A549 (cell line): ENCODE measurements around the gene DAB1. TPM values are rescaled to one million over a fixed set of nuclear protein-coding genes. Genes with fewer than 3 reads are reported as not detected.

Experiments used
- ATAC-seq, 2 experiments: fragments of 200-7000 bp in 1 of 2; fragments of >200 bp in 1 of 2; cut with Nextera tagmentation in 1 of 2; cut with Tn5 transposase in 1 of 2; 3 replicates each; pipeline versions ENCODE4 v1.8.0 to v1.9.1; 2018 to 2020; ENCODE audit warnings: mild to moderate bottlenecking in 1 of 2, moderate library complexity in 1 of 2
- CTCF ChIA-PET: fragments of 300-600 bp; sonication (Branson Sonifier 250); formaldehyde crosslinking; extraction: SDS; loops from one replicate; lab custom pipeline; 2021; ENCODE audit warnings: antibody characterized with exemption, inconsistent platforms; lab: Yijun Ruan, JAX
- POLR2A ChIA-PET: fragments of 350-600 bp; formaldehyde crosslinking; extraction: SDS; loops from one replicate; lab custom pipeline; 2021; ENCODE audit warnings: antibody characterized with exemption, inconsistent platforms; lab: Yijun Ruan, JAX
- DNase-seq, 2 experiments: peaks; one replicate each; pipeline versions ENCODE4 v3.0.0 to v3.0.0-alpha.2; 2011 to 2016; ENCODE audit warnings: low read depth in 1 of 2, low spot score in 1 of 2
- FAIRE-seq: peaks from 2 replicates; lab custom pipeline; 2011; peaks lifted over from hg19 to GRCh38; lab: Jason Lieb, UNC
- H3K27ac ChIP-seq, 2 experiments: fragments of >200 bp; sonication (Bioruptor Twin); formaldehyde crosslinking; 3 replicates each; pipeline ENCODE4 v1.5.1; 2016 to 2017
- H3K4me1 ChIP-seq: fragments of >200 bp; sonication (Bioruptor Twin); formaldehyde crosslinking; 3 replicates; pipeline ENCODE4 v1.6.1; 2016
- H3K4me2 ChIP-seq: fragments of >200 bp; sonication (Bioruptor Twin); formaldehyde crosslinking; 3 replicates; pipeline ENCODE4 v1.6.1; 2016
- H3K4me3 ChIP-seq: fragments of >200 bp; sonication (Bioruptor Twin); formaldehyde crosslinking; 3 replicates; pipeline ENCODE4 v1.5.1; 2016
- H3K9me3 ChIP-seq: fragments of >200 bp; sonication (Bioruptor Twin); formaldehyde crosslinking; 3 replicates; pipeline ENCODE4 v1.6.1; 2016
- BCL3 ChIP-seq: fragments of >200 bp; sonication (Bioruptor Twin); formaldehyde crosslinking; IDR thresholded peaks from 3 replicates; pipeline ENCODE4 v1.6.1; 2016
- CEBPB ChIP-seq, 2 experiments: fragments of >200 bp in 1 of 2; sonication (Bioruptor Twin) in 1 of 2; formaldehyde crosslinking in 1 of 2; IDR thresholded peaks; 2 replicates each; pipeline ENCODE4 v1.6.1; 2012 to 2016
- EHF ChIP-seq: fragments of 250-450 bp; sonication (Bioruptor Pico); IDR thresholded peaks from 2 replicates; pipeline ENCODE4 v1.5.0; 2020; ENCODE audit warnings: mild to moderate bottlenecking
- EHMT2 ChIP-seq: fragments of 200-600 bp; sonication (generic); IDR thresholded peaks from 2 replicates; pipeline ENCODE4 v1.6.1; 2016; ENCODE audit warnings: antibody characterized with exemption, low read depth, mild to moderate bottlenecking, moderate library complexity
- FOSB ChIP-seq: fragments of 250-450 bp; sonication (Bioruptor Pico); IDR thresholded peaks from 2 replicates; pipeline ENCODE4 v1.5.0; 2020; ENCODE audit warnings: mild to moderate bottlenecking, moderate library complexity
- FOXS1 ChIP-seq: fragments of 250-450 bp; sonication (Bioruptor Pico); IDR thresholded peaks from 2 replicates; pipeline ENCODE4 v1.5.0; 2020; ENCODE audit warnings: mild to moderate bottlenecking, moderate library complexity
- GATA3 ChIP-seq: IDR thresholded peaks from 2 replicates; pipeline ENCODE4 v1.6.1; 2012; ENCODE audit warnings: borderline replicate concordance
- HDAC2 ChIP-seq: fragments of 200-600 bp; sonication (generic); IDR thresholded peaks from 2 replicates; pipeline ENCODE4 v1.6.1; 2016
- HES2 ChIP-seq: fragments of >200 bp; sonication (Bioruptor Twin); formaldehyde crosslinking; IDR thresholded peaks from 2 replicates; pipeline ENCODE4 v1.6.1; 2016
- HOXB5 ChIP-seq: fragments of 250-450 bp; sonication (Bioruptor Pico); IDR thresholded peaks from 2 replicates; pipeline ENCODE4 v1.5.0; 2020; ENCODE audit warnings: mild to moderate bottlenecking, moderate library complexity
- KDM1A ChIP-seq: fragments of 200-600 bp; sonication (generic); IDR thresholded peaks from 2 replicates; pipeline ENCODE4 v1.6.1; 2016; ENCODE audit warnings: low read depth, mild to moderate bottlenecking
- KDM5A ChIP-seq: fragments of 200-600 bp; sonication (generic); IDR thresholded peaks from 2 replicates; pipeline ENCODE4 v1.6.1; 2016; ENCODE audit warnings: antibody characterized with exemption, mild to moderate bottlenecking
- MAFK ChIP-seq: fragments of 450-650 bp; IDR thresholded peaks from 2 replicates; pipeline ENCODE4 v1.6.1; 2014; ENCODE audit not compliant: partially characterized antibody
- MYC ChIP-seq: IDR thresholded peaks from 2 replicates; pipeline ENCODE4 v1.6.1; 2012; ENCODE audit warnings: mild to moderate bottlenecking, inconsistent platforms, low read length, improper control_type of control experiment, borderline replicate concordance
- RAD21 ChIP-seq, 2 experiments: fragments of >200 bp in 1 of 2; sonication (Bioruptor Twin) in 1 of 2; formaldehyde crosslinking in 1 of 2; IDR thresholded peaks in 1 of 2; conservative IDR thresholded peaks in 1 of 2; 2 replicates in 1 of 2; 3 replicates in 1 of 2; pipeline ENCODE4 v1.6.1; 2012 to 2018; ENCODE audit warnings: inconsistent platforms in 1 of 2
- RCOR1 ChIP-seq: fragments of 150-350 bp; IDR thresholded peaks from 2 replicates; pipeline ENCODE4 v1.6.1; 2014; ENCODE audit warnings: antibody characterized with exemption, low read length, low read depth
- REST ChIP-seq: fragments of 200-600 bp; sonication (generic); IDR thresholded peaks from 2 replicates; pipeline ENCODE4 v1.6.1; 2016; ENCODE audit warnings: antibody characterized with exemption, mild to moderate bottlenecking, moderate library complexity
- RFX5 ChIP-seq: fragments of 450-650 bp; IDR thresholded peaks from 2 replicates; pipeline ENCODE4 v1.7.1; 2014; ENCODE audit warnings: antibody characterized with exemption, mild to moderate bottlenecking, moderate library complexity
- RNF2 ChIP-seq: fragments of 200-600 bp; sonication (generic); IDR thresholded peaks from 2 replicates; pipeline ENCODE4 v1.6.1; 2016; ENCODE audit warnings: low read depth, mild to moderate bottlenecking, antibody characterized with exemption, moderate library complexity, borderline replicate concordance
- SREBF2 ChIP-seq: fragments of 450-650 bp; IDR thresholded peaks from 2 replicates; pipeline ENCODE4 v1.6.1; 2014; ENCODE audit warnings: mild to moderate bottlenecking, moderate library complexity
- TP53 ChIP-seq: fragments of 250-450 bp; sonication (Bioruptor Pico); IDR thresholded peaks from 2 replicates; pipeline ENCODE4 v1.5.0; 2021; ENCODE audit warnings: mild to moderate bottlenecking, moderate library complexity
- ZFP36 ChIP-seq: fragments of 450-650 bp; IDR thresholded peaks from 2 replicates; pipeline ENCODE4 v1.6.1; 2014; ENCODE audit warnings: borderline replicate concordance; ENCODE audit not compliant: partially characterized antibody
- ZNF302 ChIP-seq: fragments of 250-450 bp; sonication (Bioruptor Pico); IDR thresholded peaks from 2 replicates; pipeline ENCODE4 v1.9.0; 2021; ENCODE audit warnings: inconsistent platforms, mild to moderate bottlenecking, moderate library complexity
- ZSCAN20 ChIP-seq: fragments of 250-450 bp; sonication (Bioruptor Pico); IDR thresholded peaks from 2 replicates; pipeline ENCODE4 v1.8.0; 2022; ENCODE audit warnings: mild to moderate bottlenecking, moderate library complexity
- WGBS: methylation state at CpG from one replicate; pipeline ENCODE4 v1.1.6; 2017; ENCODE audit errors: missing lambda C conversion rate; 5-methylcytosine and 5-hydroxymethylcytosine counted together
- polyA plus RNA-seq, 4 experiments: library from polyadenylated mRNA; depleted of rRNA in 3 of 4; stranded (reverse); fragments of >200 nt; fragmentation: RNase III in 1 of 4; extraction: RNeasy Plus Mini Kit Qiagen cat#74134 plus additional on column Dnase treatment in 1 of 4; gene quantifications; 2 replicates in 3 of 4; 3 replicates in 1 of 4; pipeline ENCODE4 v1.2.3, GENCODE V29; 2011 to 2017
- TF ChIP-seq, protein P1 (sequence below): fragments of 450-650 bp; IDR thresholded peaks from 2 replicates; pipeline ENCODE4 v1.6.1; 2014; ENCODE audit warnings: antibody characterized with exemption
- TF ChIP-seq, protein P2 (sequence below): IDR thresholded peaks from 2 replicates; pipeline ENCODE4 v1.6.1; 2012
- TF ChIP-seq, protein P3 (sequence below): fragments of >200 bp; sonication (Bioruptor Twin); formaldehyde crosslinking; IDR thresholded peaks from 3 replicates; pipeline ENCODE4 v1.5.1; 2016

Gene DAB1
- polyA plus RNA-seq, 2 of the 4 experiments (the other 2 are of a cell fraction) = not detected

- no peaks in the 10 kb centered on the region for H3K9me3 ChIP-seq
- no peak for DNase-seq
- H3K4me1 ChIP-seq = no peaks in the 10 kb centered on the region
- no peak overlapping the region for H3K27ac ChIP-seq
- WGBS = 36% methylated on average over 3 of the region's 3 CpGs
- no peak overlapping the region for H3K4me3 ChIP-seq
- no peak overlapping the region for H3K4me2 ChIP-seq
- no peak for TF ChIP-seq HOXB5 (CRISPR knock-in tag)
- no peak for TF ChIP-seq MAFK
- TF ChIP-seq KDM1A = no peak
- no peak for TF ChIP-seq ZSCAN20
- no peak for TF ChIP-seq MYC
- TF ChIP-seq GATA3 = no peak
- TF ChIP-seq RNF2 = no peak
- TF ChIP-seq, protein P1, sequence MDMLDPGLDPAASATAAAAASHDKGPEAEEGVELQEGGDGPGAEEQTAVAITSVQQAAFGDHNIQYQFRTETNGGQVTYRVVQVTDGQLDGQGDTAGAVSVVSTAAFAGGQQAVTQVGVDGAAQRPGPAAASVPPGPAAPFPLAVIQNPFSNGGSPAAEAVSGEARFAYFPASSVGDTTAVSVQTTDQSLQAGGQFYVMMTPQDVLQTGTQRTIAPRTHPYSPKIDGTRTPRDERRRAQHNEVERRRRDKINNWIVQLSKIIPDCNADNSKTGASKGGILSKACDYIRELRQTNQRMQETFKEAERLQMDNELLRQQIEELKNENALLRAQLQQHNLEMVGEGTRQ = no peak
- TF ChIP-seq BCL3 = no peak
- no peak for TF ChIP-seq FOXS1 (CRISPR knock-in tag)
- TF ChIP-seq, protein P2, sequence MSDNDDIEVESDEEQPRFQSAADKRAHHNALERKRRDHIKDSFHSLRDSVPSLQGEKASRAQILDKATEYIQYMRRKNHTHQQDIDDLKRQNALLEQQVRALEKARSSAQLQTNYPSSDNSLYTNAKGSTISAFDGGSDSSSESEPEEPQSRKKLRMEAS = no peak
- TF ChIP-seq SREBF2 = no peak
- ChIA-PET CTCF (no interaction called here), POLR2A (no interaction called here)
- no peak for ATAC-seq
- FAIRE-seq = no peak
These were observed 130.6 kb downstream of the DAB1 start for GRCh38 chr1:57293214-57293613.

DNA sequence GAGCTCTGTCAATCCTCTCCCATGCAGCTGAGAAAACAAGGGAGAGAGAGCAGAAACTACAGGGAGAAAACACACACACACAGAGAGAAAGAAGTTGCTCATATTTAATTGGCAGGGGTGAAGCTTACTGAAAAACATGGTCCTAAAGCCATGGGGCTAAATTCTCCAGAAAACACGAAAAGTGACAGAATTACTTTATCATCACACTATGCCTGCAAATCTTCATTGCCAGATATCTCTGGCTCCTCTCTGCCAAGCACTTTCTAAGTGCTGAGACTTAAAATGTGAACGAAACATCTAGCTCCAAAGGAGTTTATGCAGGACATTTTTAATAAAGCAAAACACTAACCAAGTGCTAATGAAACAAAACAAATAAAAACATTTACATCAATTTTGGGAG lies 134.1 kb downstream of the DAB1 start:
- H3K4me1 ChIP-seq = no peaks in the 10 kb centered on the region
- no peak overlapping the region for H3K4me3 ChIP-seq
- DNase-seq (no peak), ATAC-seq (no peak), FAIRE-seq (no peak)
- WGBS = 0% methylated on average over 2 of the region's 2 CpGs
- no peak overlapping the region for H3K27ac ChIP-seq
- H3K9me3 ChIP-seq = no peaks in the 10 kb centered on the region
- no peak for TF ChIP-seq EHMT2
- TF ChIP-seq RCOR1 = no peak
- TF ChIP-seq HES2 = no peak
- no peak for TF ChIP-seq ZFP36
- TF ChIP-seq CEBPB (IDR thresholded peaks at IDR 0.05) = no peak
- TF ChIP-seq MAFK = no peak
- no peak for TF ChIP-seq GATA3
- no peak for TF ChIP-seq MYC
- no peak for TF ChIP-seq RAD21 (conservative IDR thresholded peaks at IDR 0.05 in 1 of 2, IDR thresholded peaks at IDR 0.05 in 1 of 2)
- TF ChIP-seq, protein P1 = no peak
- TF ChIP-seq TP53 (CRISPR knock-in tag) = no peak
- no peak for TF ChIP-seq BCL3
- TF ChIP-seq FOSB (CRISPR knock-in tag) = no peak
- no peak for TF ChIP-seq RFX5
- TF ChIP-seq, protein P3, sequence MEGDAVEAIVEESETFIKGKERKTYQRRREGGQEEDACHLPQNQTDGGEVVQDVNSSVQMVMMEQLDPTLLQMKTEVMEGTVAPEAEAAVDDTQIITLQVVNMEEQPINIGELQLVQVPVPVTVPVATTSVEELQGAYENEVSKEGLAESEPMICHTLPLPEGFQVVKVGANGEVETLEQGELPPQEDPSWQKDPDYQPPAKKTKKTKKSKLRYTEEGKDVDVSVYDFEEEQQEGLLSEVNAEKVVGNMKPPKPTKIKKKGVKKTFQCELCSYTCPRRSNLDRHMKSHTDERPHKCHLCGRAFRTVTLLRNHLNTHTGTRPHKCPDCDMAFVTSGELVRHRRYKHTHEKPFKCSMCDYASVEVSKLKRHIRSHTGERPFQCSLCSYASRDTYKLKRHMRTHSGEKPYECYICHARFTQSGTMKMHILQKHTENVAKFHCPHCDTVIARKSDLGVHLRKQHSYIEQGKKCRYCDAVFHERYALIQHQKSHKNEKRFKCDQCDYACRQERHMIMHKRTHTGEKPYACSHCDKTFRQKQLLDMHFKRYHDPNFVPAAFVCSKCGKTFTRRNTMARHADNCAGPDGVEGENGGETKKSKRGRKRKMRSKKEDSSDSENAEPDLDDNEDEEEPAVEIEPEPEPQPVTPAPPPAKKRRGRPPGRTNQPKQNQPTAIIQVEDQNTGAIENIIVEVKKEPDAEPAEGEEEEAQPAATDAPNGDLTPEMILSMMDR = no peak
- no peak for TF ChIP-seq HDAC2
- TF ChIP-seq REST = no peak
- TF ChIP-seq KDM5A = no peak
- no peak for TF ChIP-seq ZNF302 (CRISPR knock-in tag)
- no peak for TF ChIP-seq EHF
- no peak overlapping the region for H3K4me2 ChIP-seq
- ChIA-PET CTCF (no interaction called here), POLR2A (no interaction called here)
